Ovary (tissue), 3 donors: ENCODE results near the gene GRM5.

Experiments used
- EP300 ChIP-seq: sonication (generic); formaldehyde crosslinking; IDR thresholded peaks from one replicate; pipeline ENCODE4 v1.6.1; 2017; ENCODE audit warnings: antibody characterized with exemption
- TF ChIP-seq, protein P1 (sequence below), 3 donors: fragments of 450-650 bp in 2 of 3; fragments of 200-600 bp in 1 of 3; IDR thresholded peaks; one replicate each; pipeline versions ENCODE4 v1.5.1 to v1.8.0; 2016 to 2022; ENCODE audit warnings: antibody characterized with exemption in 3 of 3, mild to moderate bottlenecking in 1 of 3
- donor health status: DM: no; HTN: no; CAD: no.

DNA sequence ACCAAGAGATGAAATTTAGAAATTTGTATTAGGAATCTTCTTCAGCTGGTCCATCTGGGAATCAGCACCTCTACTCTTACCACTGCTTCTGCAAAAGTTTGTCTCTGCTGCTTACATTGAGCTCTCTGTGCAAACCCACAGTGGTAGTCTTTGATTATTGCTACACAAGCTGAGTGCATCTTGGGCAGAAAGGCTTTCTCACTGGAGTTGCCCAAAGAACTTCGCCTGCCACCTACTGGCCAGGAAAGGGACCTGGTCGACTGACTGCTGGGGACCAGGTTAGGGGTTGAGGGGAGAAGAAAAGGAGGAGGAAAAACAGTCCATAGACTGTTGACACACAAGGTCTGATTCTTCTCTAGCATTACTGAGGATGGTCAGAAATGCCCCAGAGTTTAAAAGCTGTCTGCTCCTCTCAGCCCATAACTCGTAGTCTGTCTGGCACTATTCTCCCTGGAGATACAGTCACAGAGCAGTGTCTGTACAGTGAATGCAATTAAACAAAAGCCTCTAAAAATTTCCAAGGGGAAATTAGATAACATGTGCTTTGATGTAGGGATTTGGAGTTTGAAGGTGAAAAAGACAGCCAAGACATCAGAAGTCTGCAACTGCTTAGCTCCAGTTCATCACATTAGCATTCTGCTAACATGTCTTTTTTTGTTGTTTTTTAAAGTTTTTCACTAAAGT, 513.3 kb downstream of the GRM5 start:
- TF ChIP-seq, protein P1, sequence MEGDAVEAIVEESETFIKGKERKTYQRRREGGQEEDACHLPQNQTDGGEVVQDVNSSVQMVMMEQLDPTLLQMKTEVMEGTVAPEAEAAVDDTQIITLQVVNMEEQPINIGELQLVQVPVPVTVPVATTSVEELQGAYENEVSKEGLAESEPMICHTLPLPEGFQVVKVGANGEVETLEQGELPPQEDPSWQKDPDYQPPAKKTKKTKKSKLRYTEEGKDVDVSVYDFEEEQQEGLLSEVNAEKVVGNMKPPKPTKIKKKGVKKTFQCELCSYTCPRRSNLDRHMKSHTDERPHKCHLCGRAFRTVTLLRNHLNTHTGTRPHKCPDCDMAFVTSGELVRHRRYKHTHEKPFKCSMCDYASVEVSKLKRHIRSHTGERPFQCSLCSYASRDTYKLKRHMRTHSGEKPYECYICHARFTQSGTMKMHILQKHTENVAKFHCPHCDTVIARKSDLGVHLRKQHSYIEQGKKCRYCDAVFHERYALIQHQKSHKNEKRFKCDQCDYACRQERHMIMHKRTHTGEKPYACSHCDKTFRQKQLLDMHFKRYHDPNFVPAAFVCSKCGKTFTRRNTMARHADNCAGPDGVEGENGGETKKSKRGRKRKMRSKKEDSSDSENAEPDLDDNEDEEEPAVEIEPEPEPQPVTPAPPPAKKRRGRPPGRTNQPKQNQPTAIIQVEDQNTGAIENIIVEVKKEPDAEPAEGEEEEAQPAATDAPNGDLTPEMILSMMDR (IDR thresholded peaks at IDR 0.05) = no peak
- TF ChIP-seq EP300 = no peak
